Measurements from ENCODE around the gene USF2. TPM values are rescaled to one million over a fixed set of nuclear protein-coding genes. Genes with fewer than 3 reads are reported as not detected.
A peak's percentile ranks its signal among the peaks of the same experiment; 100 is the strongest.

USF2 gene
- total RNA-seq, 2 donors from 2014 or later, result 146 to 150 TPM

DNA sequence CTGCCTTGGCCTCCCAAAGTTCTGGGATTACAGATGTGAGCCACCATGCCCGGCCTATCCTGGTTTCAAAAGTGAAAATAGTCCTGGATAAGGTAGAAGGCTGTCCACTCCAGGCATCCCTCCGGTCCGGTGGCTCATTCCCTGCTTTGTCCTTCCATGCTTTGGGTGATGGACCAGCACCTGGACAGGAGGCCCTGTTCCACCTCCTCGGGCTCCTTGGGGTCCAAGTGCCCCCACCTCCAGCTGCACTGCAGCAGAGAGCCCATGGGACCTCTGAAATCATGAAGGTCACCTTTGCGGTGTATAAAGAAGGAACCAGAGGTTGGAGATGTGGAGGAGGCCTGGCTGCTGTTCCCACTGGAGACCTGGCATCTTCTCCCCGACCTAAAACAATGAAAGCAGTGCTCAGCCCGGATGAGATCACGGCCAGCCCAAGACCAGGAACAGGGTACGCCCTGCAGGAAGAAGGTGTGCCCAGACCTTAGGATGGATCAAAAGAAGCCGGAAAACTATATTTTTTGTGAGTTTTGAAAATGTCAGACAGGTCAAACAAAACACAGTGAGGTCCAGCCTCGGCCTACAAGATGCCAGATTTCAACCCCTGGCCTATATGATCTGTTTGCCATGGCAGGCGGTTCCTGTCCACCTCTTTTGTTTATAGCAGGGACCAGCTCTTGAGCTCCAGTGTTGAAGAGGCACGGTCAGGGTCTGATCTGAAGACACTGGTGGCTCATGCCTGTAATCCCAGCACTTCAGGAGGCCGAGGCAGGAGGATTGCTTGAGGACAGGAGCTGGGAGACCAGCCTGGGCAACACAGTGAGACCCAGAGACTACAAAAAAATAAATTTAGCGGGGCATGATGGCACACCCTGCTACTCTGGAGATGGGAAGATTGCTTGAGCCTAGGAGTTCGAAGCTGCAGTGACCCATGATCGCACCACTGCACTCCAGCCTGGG is 14.1 kb upstream of the USF2 start:
- peak overlapping the region; percentile 9 to 13 for H3K27ac Mint-ChIP-seq
- peaks cover 7 to 33% of the 10 kb centered on the region in 2 donors for H3K36me3 Mint-ChIP-seq
- no peaks in the 10 kb centered on the region for H3K9me3 Mint-ChIP-seq
- ATAC-seq (no peak), DNase-seq (ENCODE audit: low spot score in 2 of 2) (peak in 1 of 2 donors; percentile 48)

DNA sequence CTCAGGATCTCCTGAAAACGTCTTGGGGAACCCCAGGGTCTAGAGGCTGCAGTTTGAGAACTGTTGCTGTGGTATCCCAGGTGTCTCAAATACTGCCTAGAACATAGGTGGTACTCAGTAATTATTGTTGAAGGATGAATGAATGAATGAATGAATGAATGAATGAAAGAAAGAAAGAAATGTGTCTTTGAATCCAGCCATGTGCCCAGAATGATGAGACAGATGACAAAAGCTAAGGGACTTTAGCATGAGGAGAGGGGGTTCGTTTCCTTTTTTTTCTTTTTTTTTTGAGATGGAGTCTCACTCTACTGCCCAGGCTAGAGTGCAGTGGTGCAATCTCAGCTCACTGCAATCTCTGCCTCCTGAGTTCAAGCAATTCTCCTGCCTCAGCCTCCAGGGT is 12.2 kb upstream of the USF2 start:
- peak overlapping the region; percentile 23 to 49 for H3K27ac Mint-ChIP-seq
- no peak for ATAC-seq
- DNase-seq (ENCODE audit: low spot score in 2 of 2), result no peak
- no peaks in the 10 kb centered on the region for H3K9me3 Mint-ChIP-seq
- H3K36me3 Mint-ChIP-seq, result peaks cover 0 to 16% of the 10 kb centered on the region in 2 donors

DNA sequence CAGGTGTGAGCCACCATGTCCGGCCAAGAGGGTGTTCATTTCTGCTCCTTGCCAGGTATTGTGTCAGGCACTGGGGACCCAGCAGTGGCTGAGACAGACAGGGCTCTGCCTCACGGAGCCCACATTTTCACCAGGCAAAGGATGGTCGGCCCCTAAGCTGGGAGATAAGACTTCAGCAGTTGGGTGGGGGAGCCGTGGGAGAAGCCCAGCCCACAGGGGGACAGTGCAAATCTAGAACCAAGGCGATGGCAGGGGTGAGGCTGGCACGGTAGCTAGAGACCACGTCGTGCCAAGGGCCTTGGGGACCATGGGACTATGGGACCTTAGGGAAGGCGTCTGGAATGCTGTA is 11.7 kb upstream of the USF2 start:
- no peak for ATAC-seq
- Mint-ChIP-seq H3K27ac (peak overlapping the region in 1 of 2 donors; percentile 49), H3K36me3 (peaks cover 0 to 16% of the 10 kb centered on the region in 2 donors), H3K9me3 (no peaks in the 10 kb centered on the region)
- DNase-seq (ENCODE audit: low spot score in 2 of 2), result peak in 1 of 2 donors; percentile 35

DNA sequence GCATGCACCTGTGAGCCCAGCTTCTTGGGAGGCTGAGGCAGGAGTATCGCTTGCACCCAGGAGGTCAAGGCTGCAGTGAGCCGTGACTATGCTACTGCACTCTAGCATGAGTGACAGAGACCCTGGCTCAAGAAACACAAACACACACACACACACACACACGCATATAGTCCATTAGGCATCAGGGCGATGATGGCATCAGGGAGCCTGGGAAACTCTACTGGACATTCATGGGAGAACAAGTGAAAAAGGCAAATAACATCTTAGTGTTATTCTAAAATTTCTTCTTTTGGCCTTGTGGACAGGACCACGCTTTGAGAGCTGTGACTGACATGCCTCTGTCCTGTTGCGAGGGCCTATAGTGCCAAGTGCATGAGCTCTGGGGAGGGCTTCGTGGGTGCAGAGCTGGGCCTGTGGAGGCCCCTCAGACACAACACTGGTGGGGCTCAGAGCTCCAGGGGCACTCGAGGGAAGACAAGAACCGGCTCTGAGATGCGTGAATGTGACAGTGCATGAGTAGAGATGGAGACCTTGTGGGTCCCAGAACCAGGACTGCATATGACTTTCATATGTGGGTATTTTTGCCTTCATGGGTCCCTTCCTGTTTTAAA is 8.0 kb upstream of the USF2 start:
- Mint-ChIP-seq H3K36me3 (peaks cover 0 to under 1% of the 10 kb centered on the region in 2 donors), H3K27ac (peak overlapping the region in 1 of 2 donors; percentile 72), H3K9me3 (no peaks in the 10 kb centered on the region)
- DNase-seq (ENCODE audit: low spot score in 2 of 2) (peak in 1 of 2 donors; percentile 40), ATAC-seq (no peak)

DNA sequence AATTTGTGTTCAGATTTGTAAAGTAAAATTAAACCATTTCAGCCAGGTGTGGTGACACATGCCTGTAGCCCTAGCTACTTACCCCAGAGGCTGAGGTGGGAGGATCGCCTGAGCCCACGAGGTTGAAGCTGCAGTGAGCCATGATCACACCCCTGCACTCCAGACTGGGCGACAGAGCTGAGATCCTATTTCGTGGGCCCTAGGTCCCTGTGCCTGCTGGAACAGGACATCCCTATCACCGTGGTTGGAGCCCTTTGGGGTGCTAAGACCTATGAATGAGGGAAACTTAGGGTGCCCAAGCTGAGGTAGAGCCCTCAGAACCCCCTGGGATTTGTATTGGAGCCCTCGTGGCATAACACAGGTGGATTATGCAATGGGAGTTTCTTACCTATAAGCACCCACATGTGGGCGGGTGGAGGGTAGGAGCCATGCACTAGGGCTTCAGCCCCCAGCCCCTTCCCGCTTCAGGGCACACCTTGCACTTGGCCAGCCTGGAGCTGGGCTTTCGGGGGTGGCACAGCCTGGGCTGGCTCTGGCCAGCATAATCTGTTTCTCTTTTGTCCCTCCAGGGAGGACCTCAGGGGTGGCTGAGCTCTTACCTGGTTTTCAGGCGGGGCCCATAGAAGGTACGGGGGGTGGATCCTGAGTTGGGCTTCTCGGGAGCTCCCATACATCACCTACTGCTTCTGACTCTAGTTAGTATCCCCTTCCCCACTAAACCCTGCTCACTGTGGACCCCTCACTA is 7.2 kb upstream of the USF2 start:
- peak in 1 of 2 donors; percentile 41 for DNase-seq (ENCODE audit: low spot score in 2 of 2)
- H3K27ac Mint-ChIP-seq, result peak overlapping the region in 1 of 2 donors; percentile 29
- H3K9me3 Mint-ChIP-seq, result no peaks in the 10 kb centered on the region

DNA sequence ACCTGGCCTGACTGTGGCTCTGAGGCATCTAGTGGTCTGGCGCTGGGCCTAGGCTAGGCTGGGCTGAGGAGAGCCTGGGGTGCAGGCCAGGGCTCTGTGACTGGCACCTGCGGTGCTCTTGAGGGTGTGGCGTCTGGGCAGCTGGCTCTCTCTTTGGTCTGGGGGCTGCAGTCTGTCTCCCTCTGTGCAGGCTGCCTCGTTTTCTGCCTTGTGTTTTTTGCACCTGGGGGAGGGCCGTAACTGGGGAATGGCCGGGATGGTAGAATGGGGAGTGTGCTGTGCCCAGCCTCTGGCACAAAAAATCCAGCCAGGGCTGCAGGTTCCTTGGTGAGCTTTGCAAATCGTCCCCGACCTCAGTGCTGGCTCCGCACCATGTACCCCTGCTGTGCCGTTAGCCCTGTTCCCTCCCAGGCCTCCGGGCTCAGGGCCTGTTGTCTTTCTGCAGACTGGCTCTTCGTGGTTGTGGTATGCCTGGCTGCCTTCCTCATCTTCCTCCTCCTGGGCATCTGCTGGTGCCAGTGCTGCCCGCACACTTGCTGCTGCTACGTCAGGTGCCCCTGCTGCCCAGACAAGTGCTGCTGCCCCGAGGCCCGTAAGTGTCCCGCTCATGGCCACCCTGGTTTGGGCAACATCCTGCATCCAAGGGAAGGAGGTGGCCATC is 6.5 kb upstream of the USF2 start:
- peak in 1 of 2 donors; percentile 51 for DNase-seq (ENCODE audit: low spot score in 2 of 2)
- Mint-ChIP-seq H3K36me3 (peaks cover 0 to under 1% of the 10 kb centered on the region in 2 donors), H3K9me3 (no peaks in the 10 kb centered on the region), H3K27ac (peak overlapping the region in 1 of 2 donors; percentile 40)
- no peak for ATAC-seq

More for the DNA sequence above, 7.2 kb upstream of the USF2 start:
- ATAC-seq, result no peak
- no peaks in the 10 kb centered on the region for H3K36me3 Mint-ChIP-seq

DNA sequence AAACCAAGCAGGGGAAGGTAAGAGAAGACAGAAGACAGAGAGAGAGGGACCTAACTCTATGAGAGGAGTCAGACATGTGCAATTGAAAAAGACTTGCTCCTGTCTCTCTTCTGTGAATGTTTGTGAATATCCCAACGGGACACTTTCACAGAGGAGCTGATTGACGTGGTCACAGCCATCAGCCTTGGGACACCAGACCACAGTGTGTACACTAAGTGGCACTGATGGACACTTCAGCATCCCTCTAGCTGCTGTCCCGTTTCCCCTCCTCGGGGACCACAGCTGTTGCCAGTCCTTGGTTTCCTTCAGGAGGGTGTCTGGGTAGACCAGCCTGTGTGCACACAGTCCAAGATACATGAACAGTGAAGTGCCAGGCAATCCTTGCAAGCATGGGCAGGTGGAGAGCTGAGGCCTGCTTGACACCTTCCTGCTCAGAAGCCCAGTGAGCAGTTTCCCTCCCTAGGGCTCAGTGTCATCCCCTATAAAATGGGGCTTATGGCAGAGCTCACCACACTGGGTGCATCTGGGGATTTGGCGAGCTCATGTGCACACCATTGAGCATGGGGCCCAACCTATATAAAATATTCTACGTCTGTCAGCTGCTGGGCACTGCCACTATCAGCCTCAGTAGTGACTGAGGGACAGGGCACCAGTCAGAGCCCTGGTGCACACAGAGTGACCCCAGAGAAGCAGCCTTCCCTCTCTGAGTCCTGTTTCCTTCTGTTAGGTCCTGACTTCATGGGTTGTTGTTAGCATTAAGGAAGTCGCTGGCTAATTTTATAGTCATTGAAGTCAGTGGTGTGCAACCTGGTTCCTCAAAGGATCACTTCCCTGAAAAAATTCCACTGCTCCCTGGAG is 4.3 kb upstream of the USF2 start:
- no peak for ATAC-seq
- Mint-ChIP-seq H3K36me3 (peaks cover 0 to 6% of the 10 kb centered on the region in 2 donors), H3K9me3 (no peaks in the 10 kb centered on the region), H3K27ac (peak overlapping the region; percentile 0 to 58)
- DNase-seq (ENCODE audit: low spot score in 2 of 2), result peak in 1 of 2 donors; percentile 53

DNA sequence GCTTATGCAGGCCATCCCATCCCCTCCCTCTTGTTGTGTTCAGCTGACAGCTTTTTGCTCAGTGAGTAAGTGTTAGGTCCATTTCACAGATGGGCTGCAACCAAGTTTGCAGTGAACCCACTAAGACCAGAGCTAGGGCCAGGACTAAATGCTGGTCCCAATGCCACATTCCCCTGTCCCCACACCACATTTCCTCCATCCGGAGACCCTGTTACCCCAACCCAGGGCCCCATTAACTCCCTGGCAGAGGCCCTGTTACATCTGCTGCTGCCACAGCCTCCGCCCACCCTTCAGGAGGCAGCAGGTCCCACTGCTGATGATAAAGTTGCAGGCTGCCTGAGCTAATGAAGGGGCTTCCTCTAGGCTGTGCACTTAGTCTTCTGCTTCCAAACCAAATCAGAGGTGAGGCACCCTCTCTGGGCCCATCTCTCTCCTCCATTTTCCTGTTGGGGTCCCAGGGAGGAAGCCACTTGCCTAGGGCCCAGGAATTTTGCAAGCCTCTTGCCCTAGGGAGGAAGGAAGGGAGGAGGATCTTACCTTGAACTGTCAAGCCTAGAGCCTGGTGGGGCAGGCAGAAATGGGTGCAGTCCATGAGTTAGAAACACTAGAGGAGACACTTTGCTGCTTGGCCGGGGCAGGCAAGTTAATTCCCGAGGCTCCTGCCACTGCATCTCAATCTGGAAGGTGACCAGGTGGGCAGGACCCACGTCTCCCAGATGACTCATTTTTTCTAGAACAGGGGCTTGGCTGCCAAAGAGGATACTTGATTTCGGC is 3.4 kb upstream of the USF2 start:
- peaks cover under 1 to 7% of the 10 kb centered on the region in 2 donors for H3K36me3 Mint-ChIP-seq
- ATAC-seq, result no peak
- H3K9me3 Mint-ChIP-seq, result no peaks in the 10 kb centered on the region
- H3K27ac Mint-ChIP-seq, result peak overlapping the region; percentile 22 to 82
- DNase-seq (ENCODE audit: low spot score in 2 of 2), result peak in 1 of 2 donors; percentile 53

DNA sequence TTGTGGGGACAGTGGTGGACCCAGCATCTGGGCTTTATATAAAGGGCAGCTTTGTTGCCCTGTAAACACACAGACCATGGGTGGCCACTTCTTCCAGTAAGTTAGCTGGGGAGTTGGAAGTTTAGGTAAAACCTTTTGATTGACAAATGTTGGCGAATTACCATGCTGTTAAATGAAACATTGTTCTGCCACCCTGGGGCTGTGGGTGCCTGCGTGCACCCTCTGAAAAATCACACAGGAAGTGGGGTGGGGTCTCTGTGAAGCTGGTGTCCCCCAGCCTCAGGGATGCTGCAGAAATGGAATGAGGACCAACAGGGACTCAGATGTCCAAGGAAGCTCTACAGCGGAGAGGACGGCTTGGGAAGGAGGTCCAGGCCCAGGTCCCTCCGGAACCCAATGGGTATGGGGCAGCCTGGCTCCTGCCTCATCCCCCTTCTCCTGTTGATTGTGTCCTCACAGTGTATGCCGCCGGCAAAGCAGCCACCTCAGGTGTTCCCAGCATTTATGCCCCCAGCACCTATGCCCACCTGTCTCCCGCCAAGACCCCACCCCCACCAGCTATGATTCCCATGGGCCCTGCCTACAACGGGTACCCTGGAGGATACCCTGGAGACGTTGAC is 2.8 kb upstream of the USF2 start:
- H3K27ac Mint-ChIP-seq, result peak overlapping the region; percentile 22 to 82
- DNase-seq (ENCODE audit: low spot score in 2 of 2) (peak in 1 of 2 donors; percentile 54), ATAC-seq (no peak)
- H3K9me3 Mint-ChIP-seq, result no peaks in the 10 kb centered on the region
- H3K36me3 Mint-ChIP-seq, result peaks cover 7 to 14% of the 10 kb centered on the region in 2 donors

DNA sequence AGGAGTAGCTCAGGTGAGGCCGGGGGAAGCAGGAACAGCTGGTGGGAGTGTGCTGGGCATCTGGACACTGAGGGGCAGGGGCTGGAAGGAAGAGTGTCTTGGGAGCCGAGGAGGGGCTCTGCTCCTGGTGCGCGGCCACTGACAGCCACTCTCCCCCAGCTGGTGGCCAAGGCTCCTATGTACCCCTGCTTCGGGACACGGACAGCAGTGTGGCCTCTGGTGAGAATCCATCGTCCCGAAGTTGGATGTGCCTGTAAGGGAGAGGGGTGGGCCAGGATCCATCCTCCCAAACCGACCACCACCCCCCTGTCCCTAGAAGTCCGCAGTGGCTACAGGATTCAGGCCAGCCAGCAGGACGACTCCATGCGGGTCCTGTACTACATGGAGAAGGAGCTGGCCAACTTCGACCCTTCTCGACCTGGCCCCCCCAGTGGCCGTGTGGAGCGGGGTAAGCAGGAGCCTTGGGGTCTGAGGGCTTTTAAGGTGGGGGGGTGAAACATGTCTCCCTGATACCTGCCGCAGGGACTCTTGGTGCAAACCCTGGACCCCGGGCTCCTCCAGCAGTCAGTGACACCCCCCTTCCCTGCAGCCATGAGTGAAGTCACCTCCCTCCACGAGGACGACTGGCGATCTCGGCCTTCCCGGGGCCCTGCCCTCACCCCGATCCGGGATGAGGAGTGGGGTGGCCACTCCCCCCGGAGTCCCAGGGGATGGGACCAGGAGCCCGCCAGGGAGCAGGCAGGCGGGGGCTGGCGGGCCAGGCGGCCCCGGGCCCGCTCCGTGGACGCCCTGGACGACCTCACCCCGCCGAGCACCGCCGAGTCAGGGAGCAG is 2.0 kb upstream of the USF2 start:
- DNase-seq (ENCODE audit: low spot score in 2 of 2) (peak in 1 of 2 donors; percentile 64), ATAC-seq (no peak)
- H3K36me3 Mint-ChIP-seq, result peaks cover 7 to 19% of the 10 kb centered on the region in 2 donors
- peak overlapping the region; percentile 95 to 97 for H3K27ac Mint-ChIP-seq
- no peaks in the 10 kb centered on the region for H3K9me3 Mint-ChIP-seq

DNA sequence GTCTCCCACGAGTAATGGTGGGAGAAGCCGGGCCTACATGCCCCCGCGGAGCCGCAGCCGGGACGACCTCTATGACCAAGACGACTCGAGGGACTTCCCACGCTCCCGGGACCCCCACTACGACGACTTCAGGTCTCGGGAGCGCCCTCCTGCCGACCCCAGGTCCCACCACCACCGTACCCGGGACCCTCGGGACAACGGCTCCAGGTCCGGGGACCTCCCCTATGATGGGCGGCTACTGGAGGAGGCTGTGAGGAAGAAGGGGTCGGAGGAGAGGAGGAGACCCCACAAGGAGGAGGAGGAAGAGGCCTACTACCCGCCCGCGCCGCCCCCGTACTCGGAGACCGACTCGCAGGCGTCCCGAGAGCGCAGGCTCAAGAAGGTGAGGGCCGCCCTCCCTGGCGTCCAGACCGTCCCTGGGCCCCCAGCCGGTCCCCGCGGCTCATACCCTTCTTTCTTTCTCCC is 1.4 kb upstream of the USF2 start:
- Mint-ChIP-seq H3K9me3 (no peaks in the 10 kb centered on the region), H3K36me3 (peaks cover 7 to 23% of the 10 kb centered on the region in 2 donors), H3K27ac (peak overlapping the region; percentile 95 to 97)
- ATAC-seq (peak in 1 of 2 donors; percentile 19), DNase-seq (ENCODE audit: low spot score in 2 of 2) (peak; percentile 46 to 69)

DNA sequence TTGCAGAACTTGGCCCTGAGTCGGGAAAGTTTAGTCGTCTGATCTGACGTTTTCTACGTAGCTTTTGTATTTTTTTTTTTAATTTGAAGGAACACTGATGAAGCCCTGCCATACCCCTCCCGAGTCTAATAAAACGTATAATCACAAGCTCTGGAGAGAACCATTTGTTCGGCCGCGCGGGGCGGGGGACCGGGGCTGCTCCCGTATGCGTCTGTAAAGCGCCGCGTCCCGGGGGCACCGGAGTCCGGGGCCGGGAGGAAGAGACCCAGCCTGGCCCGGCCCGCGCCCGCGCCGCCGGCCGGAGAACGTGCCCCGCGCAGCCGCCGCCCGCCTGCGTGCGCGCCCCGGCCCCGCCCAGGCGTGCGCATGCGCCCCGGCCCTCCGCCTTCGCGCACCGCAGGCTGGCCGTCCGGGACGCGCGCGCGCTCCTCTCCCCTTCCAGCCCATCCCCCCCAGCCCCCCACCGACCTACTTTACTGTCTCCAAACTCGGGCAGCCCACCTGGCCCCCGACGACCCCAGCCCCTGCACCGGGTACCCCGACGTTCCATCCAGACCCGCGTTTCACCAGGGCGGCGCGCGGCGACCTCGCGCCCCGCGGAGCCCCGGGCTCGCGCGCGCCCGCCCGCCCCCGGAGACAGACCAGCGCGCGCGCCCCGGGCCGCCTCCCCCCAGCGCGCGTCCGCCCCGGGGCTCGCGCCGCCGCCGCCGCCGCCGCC is 785 bp upstream of the USF2 start:
- no peaks in the 10 kb centered on the region for H3K9me3 Mint-ChIP-seq
- DNase-seq (ENCODE audit: low spot score in 2 of 2) (peak; percentile 78 to 81), ATAC-seq (peak; percentile 55 to 68)
- peak overlapping the region; percentile 95 to 97 for H3K27ac Mint-ChIP-seq
- H3K36me3 Mint-ChIP-seq, result peaks cover 7 to 23% of the 10 kb centered on the region in 2 donors

All from activated naive CD4-positive, alpha-beta T cell treated with anti-CD3 and anti-CD28 coated beads, Interleukin-2, amount 50 U/mL, for 72 hours (primary cell).